Retinal pigment epithelial cell (primary cell): Measurements from ENCODE around the gene SLC8A1.

ENCODE experiments used
- DNase-seq: peaks from one replicate; pipeline ENCODE4 v3.0.0-alpha.2; 2010; ENCODE audit warnings: low read depth
- H3K4me3 ChIP-seq: 2 replicates; pipeline ENCODE4 v1.5.1; 2011; ENCODE audit warnings: mild to moderate bottlenecking, low read length, control low read depth, moderate library complexity
- TF ChIP-seq, protein P1 (sequence below): conservative IDR thresholded peaks from 2 replicates; pipeline ENCODE4 v1.5.1; 2011; ENCODE audit warnings: low read depth, low read length, control low read depth, inconsistent platforms

SLC8A1 gene

DNA sequence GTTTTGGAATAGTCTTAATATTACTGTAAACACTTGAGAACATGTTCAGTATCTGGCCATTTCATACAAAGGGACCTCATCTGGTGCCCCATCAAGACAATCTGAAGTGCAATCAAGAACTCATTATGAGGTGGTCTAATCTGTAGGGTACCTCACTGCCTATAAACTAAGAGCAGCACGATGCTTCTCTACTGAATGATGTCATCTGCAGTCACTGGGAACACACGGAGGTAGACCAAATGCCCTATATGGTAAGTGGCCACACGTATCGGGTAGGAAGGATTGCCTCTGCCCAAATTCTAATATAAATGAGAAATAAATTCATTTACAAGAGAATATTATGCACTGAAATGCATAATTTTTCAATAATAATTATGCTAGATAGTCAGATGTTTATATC, 90.4 kb downstream of the SLC8A1 start:
- TF ChIP-seq, protein P1, sequence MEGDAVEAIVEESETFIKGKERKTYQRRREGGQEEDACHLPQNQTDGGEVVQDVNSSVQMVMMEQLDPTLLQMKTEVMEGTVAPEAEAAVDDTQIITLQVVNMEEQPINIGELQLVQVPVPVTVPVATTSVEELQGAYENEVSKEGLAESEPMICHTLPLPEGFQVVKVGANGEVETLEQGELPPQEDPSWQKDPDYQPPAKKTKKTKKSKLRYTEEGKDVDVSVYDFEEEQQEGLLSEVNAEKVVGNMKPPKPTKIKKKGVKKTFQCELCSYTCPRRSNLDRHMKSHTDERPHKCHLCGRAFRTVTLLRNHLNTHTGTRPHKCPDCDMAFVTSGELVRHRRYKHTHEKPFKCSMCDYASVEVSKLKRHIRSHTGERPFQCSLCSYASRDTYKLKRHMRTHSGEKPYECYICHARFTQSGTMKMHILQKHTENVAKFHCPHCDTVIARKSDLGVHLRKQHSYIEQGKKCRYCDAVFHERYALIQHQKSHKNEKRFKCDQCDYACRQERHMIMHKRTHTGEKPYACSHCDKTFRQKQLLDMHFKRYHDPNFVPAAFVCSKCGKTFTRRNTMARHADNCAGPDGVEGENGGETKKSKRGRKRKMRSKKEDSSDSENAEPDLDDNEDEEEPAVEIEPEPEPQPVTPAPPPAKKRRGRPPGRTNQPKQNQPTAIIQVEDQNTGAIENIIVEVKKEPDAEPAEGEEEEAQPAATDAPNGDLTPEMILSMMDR, result no peak
- DNase-seq, result no peak
- no peak overlapping the region for H3K4me3 ChIP-seq

DNA sequence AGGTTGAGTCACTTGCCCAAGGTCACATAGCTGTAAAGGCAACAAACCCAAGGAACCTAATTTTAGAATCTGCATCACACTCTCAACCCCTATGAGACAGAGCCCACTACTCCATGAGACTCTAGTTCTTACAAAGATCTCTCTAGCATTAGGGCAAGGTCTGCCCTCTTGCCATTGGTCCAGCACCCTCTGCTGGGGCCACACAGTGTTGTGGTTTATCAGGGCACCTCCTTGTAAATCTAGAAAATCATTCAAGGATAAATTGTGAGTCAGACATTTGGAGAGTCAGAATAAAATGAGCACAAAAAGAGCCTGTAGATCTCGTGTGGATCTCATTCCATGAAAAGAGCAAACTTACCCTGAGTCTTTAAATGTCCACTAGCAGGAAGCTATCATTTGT, 91.2 kb downstream of the SLC8A1 start:
- DNase-seq, result no peak
- no peak overlapping the region for H3K4me3 ChIP-seq
- TF ChIP-seq, protein P1, result no peak

DNA sequence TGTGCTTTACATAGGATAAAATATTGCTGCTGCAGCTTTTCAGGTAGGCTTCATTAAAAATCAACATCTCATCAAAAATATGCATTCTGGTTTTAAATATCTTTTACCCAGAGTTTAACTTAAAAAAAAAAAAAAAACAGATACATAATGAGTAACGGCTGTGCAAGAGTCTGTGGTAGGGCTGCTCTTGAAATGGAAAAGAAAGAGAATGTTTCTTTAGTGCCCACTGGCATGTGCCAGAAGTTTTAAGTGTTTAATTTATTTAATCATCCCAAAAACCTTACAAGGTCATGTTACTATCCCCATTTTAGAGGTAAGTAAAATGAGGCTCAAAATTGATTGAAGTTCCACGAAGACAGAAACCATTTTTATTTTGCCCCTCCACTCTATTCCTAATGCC, 92.1 kb downstream of the SLC8A1 start:
- H3K4me3 ChIP-seq, result no peak overlapping the region

DNA sequence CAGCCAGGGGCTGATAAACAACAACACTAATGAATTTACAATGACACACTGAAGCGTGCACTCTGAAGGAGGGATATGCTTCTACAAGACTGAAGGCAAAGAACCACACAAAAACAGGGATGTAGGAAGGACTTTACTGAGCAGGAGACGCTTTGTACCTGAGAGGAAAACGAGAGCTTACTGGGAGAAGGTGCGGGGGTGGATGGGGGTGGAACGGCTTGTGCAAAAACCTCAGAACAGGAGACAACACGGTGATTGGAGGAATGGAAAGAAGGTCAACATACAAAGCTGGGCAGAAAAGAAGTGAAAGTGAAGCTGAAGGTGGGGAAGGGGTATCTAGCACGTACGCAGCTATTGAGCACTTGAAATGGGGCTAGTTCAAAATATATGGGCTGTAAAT, 93.1 kb downstream of the SLC8A1 start:
- DNase-seq, result no peak
- TF ChIP-seq, protein P1, result no peak
- H3K4me3 ChIP-seq, result no peak overlapping the region

More for the DNA sequence above, 92.1 kb downstream of the SLC8A1 start:
- TF ChIP-seq, protein P1, result no peak
- DNase-seq, result no peak

DNA sequence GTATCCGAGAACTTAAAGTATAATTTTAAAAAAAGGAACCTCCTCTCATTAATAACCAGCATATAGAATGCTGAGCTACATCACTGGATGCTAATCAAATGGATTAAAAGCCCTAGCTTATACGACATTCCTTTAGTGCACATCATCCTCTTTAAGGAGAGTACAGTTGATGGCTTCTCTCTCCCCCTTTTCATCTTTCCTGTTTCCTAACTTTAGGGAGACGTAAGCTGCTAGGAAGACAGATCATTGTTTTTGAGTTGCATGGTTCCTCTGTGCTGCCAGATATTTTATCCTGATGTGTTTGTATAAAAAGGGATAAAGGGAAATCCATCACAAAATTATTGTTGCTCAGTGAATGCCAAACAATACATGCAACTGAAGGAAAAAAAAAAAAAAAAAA, 94.2 kb downstream of the SLC8A1 start:
- TF ChIP-seq, protein P1, result no peak
- DNase-seq, result no peak
- H3K4me3 ChIP-seq, result no peak overlapping the region

DNA sequence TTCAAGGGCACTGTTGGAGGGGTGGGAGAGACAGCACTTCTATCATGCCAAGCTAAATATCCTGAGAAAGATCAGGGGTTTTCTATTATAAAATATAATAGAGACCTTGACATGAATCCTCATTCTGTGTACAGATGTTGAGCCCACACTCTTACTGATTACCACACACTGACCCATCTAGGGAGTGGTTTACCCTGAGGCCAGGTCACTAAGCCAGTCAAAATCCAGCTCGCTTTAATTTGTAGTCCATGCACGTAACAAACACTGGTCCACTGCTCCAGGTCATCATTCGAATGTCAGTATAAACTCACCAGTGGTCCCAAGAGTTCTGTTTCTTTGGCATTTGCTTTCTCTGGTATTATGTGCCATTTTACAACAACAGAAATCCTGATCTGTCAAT, 96.4 kb downstream of the SLC8A1 start:
- no peak overlapping the region for H3K4me3 ChIP-seq
- DNase-seq, result no peak
- TF ChIP-seq, protein P1, result no peak

DNA sequence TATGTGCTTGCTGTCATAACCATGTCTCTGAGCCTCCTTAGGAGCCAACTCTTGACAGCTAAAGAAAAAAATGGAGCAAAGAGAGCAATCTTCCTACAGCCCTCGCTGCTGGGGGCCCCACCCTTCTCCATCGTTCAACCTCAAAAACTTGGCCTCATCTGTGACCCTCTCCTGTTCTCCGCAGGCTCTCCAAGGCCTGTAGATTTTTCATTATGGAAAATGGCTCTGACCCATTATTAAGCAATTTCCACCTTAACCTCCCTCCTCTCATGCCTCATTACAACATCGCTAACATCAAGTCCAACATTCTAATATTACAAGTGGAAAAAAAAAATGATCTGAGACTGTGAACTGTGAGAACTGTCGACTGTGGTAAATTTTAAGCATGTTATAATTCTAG, 98.7 kb downstream of the SLC8A1 start:
- DNase-seq, result no peak
- H3K4me3 ChIP-seq, result no peak overlapping the region
- TF ChIP-seq, protein P1, result no peak
